H1 (cell line): ENCODE results near the gene TMEM179B. TPM values are rescaled to one million over a fixed set of nuclear protein-coding genes. Genes with fewer than 3 reads are reported as not detected.

Experiments
- CTCF ChIA-PET: fragments of 300-600 bp; sonication (Branson Sonifier 250); formaldehyde crosslinking; loops from one replicate; lab custom pipeline; 2021; ENCODE audit not compliant: partially characterized antibody; lab: Charles Lee
- POLR2A ChIA-PET: fragments of 300-600 bp; sonication (Branson Sonifier 250); formaldehyde crosslinking; loops from one replicate; lab custom pipeline; 2021; ENCODE audit warnings: inconsistent platforms; ENCODE audit not compliant: partially characterized antibody; lab: Charles Lee
- DNase-seq, 2 experiments: peaks; one replicate each; pipeline versions ENCODE4 v3.0.0 to v3.0.0-alpha.2; 2010 to 2022; ENCODE audit warnings: low spot score in 2 of 2, low read depth in 1 of 2, mixed read lengths in 1 of 2
- FAIRE-seq: peaks from 2 replicates; lab custom pipeline; 2011; peaks lifted over from hg19 to GRCh38; lab: Jason Lieb, UNC
- H2AFZ ChIP-seq: 2 replicates; pipeline ENCODE4 v1.8.1; 2012; ENCODE audit warnings: low read length, inconsistent platforms
- H2AK5ac ChIP-seq: 2 replicates; pipeline ENCODE4 v1.6.1; 2013; ENCODE audit warnings: low read depth, low read length
- H2BK120ac ChIP-seq: replicated peaks from 2 replicates; pipeline ENCODE3; 2013; ENCODE audit warnings: low read depth, low read length, inconsistent platforms
- H2BK12ac ChIP-seq: 2 replicates; pipeline ENCODE4 v1.6.1; 2013; ENCODE audit warnings: low read depth, low read length
- H2BK15ac ChIP-seq: 2 replicates; pipeline ENCODE4 v1.6.1; 2013; ENCODE audit warnings: low read length
- H2BK20ac ChIP-seq: 2 replicates; pipeline ENCODE4 v1.6.1; 2013; ENCODE audit warnings: low read length
- H2BK5ac ChIP-seq: 2 replicates; pipeline ENCODE4 v1.6.1; 2013; ENCODE audit warnings: low read depth, low read length
- H3K14ac ChIP-seq: 2 replicates; pipeline ENCODE4 v1.6.1; 2013; ENCODE audit warnings: inconsistent platforms; ENCODE audit not compliant: insufficient read length
- H3K18ac ChIP-seq: 2 replicates; pipeline ENCODE4 v1.6.1; 2013; ENCODE audit warnings: low read length; ENCODE audit errors: extremely low read depth
- H3K23ac ChIP-seq: 2 replicates; pipeline ENCODE4 v1.6.1; 2013; ENCODE audit warnings: inconsistent platforms; ENCODE audit not compliant: insufficient read length
- H3K23me2 ChIP-seq: 2 replicates; pipeline ENCODE4 v1.6.1; 2013; ENCODE audit warnings: low read depth, low read length
- H3K27ac ChIP-seq: 2 replicates; pipeline ENCODE4 v1.6.1; 2011; ENCODE audit warnings: low read depth, low read length, inconsistent platforms
- H3K27me3 ChIP-seq, 4 experiments: replicated peaks in 1 of 4; 1 replicate in 1 of 4; 2 replicates in 3 of 4; pipeline versions ENCODE4 v1.6.1 to v1.8.1; 2011 to 2013; ENCODE audit warnings: low read length in 3 of 4, mild to moderate bottlenecking in 3 of 4, inconsistent platforms in 2 of 4, mixed read lengths in 2 of 4, moderate library complexity in 1 of 4; ENCODE audit not compliant: control insufficient read depth in 3 of 4, insufficient read depth in 3 of 4; ENCODE audit errors: extremely low read depth in 1 of 4
- H3K36me3 ChIP-seq, 4 experiments: 2 replicates each; pipeline versions ENCODE4 v1.6.1 to v1.8.1; 2011 to 2013; ENCODE audit warnings: mild to moderate bottlenecking in 4 of 4, low read length in 3 of 4, moderate library complexity in 2 of 4, control low read depth in 1 of 4, inconsistent platforms in 1 of 4; ENCODE audit not compliant: insufficient read depth in 4 of 4, control insufficient read depth in 2 of 4
- H3K4ac ChIP-seq: replicated peaks from 2 replicates; pipeline ENCODE3; 2013; ENCODE audit warnings: low read length, low read depth, mixed read lengths, inconsistent platforms; ENCODE audit not compliant: insufficient read length
- H3K4me1 ChIP-seq, 4 experiments: replicated peaks in 1 of 4; 1 replicate in 1 of 4; 2 replicates in 3 of 4; pipeline versions ENCODE4 v1.6.1 to v1.8.1; 2011 to 2013; ENCODE audit warnings: low read length in 3 of 4, inconsistent platforms in 2 of 4, mixed read lengths in 1 of 4; ENCODE audit not compliant: insufficient read depth in 4 of 4, control insufficient read depth in 3 of 4
- H3K4me2 ChIP-seq, 2 experiments: 2 replicates each; pipeline versions ENCODE4 v1.6.1 to v1.8.1; 2011 to 2013; ENCODE audit warnings: low read depth in 2 of 2, low read length in 2 of 2, control low read depth in 1 of 2, inconsistent platforms in 1 of 2, mild to moderate bottlenecking in 1 of 2; ENCODE audit not compliant: insufficient read depth in 1 of 2
- H3K4me3 ChIP-seq, 4 experiments: fragments of 200-600, 300-600 bp in 1 of 4; sonication (generic), shearing (Covaris generic), sonication (Bioruptor Twin) in 1 of 4; 2 replicates each; pipeline versions ENCODE4 v1.5.1 to v1.8.1; 2011 to 2016; ENCODE audit warnings: low read length in 4 of 4, low read depth in 3 of 4, control low read depth in 2 of 4, inconsistent platforms in 2 of 4, mild to moderate bottlenecking in 2 of 4, mixed read lengths in 1 of 4, moderate library complexity in 1 of 4; ENCODE audit not compliant: insufficient read depth in 2 of 4; ENCODE audit errors: extremely low read depth in 1 of 4
- H3K56ac ChIP-seq: replicated peaks from 2 replicates; pipeline ENCODE3; 2013; ENCODE audit warnings: low read depth, mild to moderate bottlenecking, mixed read lengths, low read length, inconsistent platforms; ENCODE audit not compliant: insufficient read length
- H3K79me1 ChIP-seq: 2 replicates; pipeline ENCODE4 v1.6.1; 2013; ENCODE audit warnings: low read depth, low read length, control low read depth
- H3K79me2 ChIP-seq, 2 experiments: 2 replicates each; pipeline versions ENCODE4 v1.6.1 to v1.8.1; 2012 to 2013; ENCODE audit warnings: low read length in 2 of 2, mild to moderate bottlenecking in 2 of 2, inconsistent platforms in 1 of 2; ENCODE audit not compliant: insufficient read depth in 2 of 2, control insufficient read depth in 1 of 2
- H3K9ac ChIP-seq, 4 experiments: replicated peaks in 1 of 4; 1 replicate in 1 of 4; 2 replicates in 3 of 4; pipeline versions ENCODE4 v1.6.1 to v1.8.1; 2011 to 2013; ENCODE audit warnings: low read depth in 3 of 4, low read length in 3 of 4, control low read depth in 2 of 4, mild to moderate bottlenecking in 2 of 4, moderate library complexity in 2 of 4, inconsistent platforms in 1 of 4; ENCODE audit errors: extremely low read depth in 1 of 4
- H3K9me3 ChIP-seq, 2 experiments: 2 replicates each; pipeline versions ENCODE4 v1.6.1 to v1.8.1; 2012 to 2013; ENCODE audit warnings: mild to moderate bottlenecking in 2 of 2, moderate library complexity in 2 of 2, control low read depth in 1 of 2, inconsistent platforms in 1 of 2, low read depth in 1 of 2, low read length in 1 of 2, mixed read lengths in 1 of 2; ENCODE audit not compliant: insufficient read depth in 2 of 2
- H4K20me1 ChIP-seq, 2 experiments: replicated peaks in 1 of 2; 2 replicates each; pipeline versions ENCODE3 to v1.8.1; 2011 to 2013; ENCODE audit warnings: inconsistent platforms in 2 of 2, low read length in 2 of 2, mild to moderate bottlenecking in 1 of 2; ENCODE audit not compliant: insufficient read depth in 2 of 2, control insufficient read depth in 1 of 2
- H4K5ac ChIP-seq: 2 replicates; pipeline ENCODE4 v1.6.1; 2013; ENCODE audit warnings: low read length, low read depth, mixed read lengths, inconsistent platforms; ENCODE audit not compliant: insufficient read length
- H4K8ac ChIP-seq: 2 replicates; pipeline ENCODE4 v1.8.0; 2013; ENCODE audit warnings: mild to moderate bottlenecking, moderate library complexity, low read length, inconsistent platforms; ENCODE audit not compliant: insufficient read depth; ENCODE audit errors: extremely low read depth
- H4K91ac ChIP-seq: replicated peaks from 2 replicates; pipeline ENCODE3; 2013; ENCODE audit warnings: low read length, mixed read lengths, inconsistent platforms; ENCODE audit not compliant: insufficient read length
- TAF1 ChIP-seq: IDR thresholded peaks from 2 replicates; pipeline ENCODE4 v1.6.1; 2011; ENCODE audit warnings: mild to moderate bottlenecking, low read depth, low read length
- WGBS, 2 experiments: shearing (Covaris generic) in 1 of 2; methylation state at CpG; one replicate each; pipeline versions ENCODE4 v1.1.6 to v1.1.7; 2013 to 2015; ENCODE audit warnings: low lambda C conversion rate in 2 of 2, mixed read lengths in 2 of 2, inconsistent platforms in 1 of 2, low coverage in 1 of 2, missing lambda C conversion rate in 1 of 2; ENCODE audit not compliant: insufficient replicate concordance in 2 of 2, insufficient coverage in 1 of 2, insufficient read length in 1 of 2; ENCODE audit errors: extremely low coverage in 1 of 2, missing lambda C conversion rate in 1 of 2; 5-methylcytosine and 5-hydroxymethylcytosine counted together
- polyA plus RNA-seq, 7 experiments: library from polyadenylated mRNA; depleted of rRNA in 3 of 7; stranded (reverse) in 5 of 7; unstranded in 2 of 7; fragments of >200 nt in 5 of 7; fragments of 200-250 nt in 2 of 7; gene quantifications; 1 replicate in 5 of 7; 2 replicates in 1 of 7; 4 replicates in 1 of 7; pipeline versions ENCODE4 v1.2.1 to v1.2.3, GENCODE V29; 2011 to 2013; ENCODE audit warnings: missing spikeins in 2 of 7, mixed read lengths in 2 of 7
- total RNA-seq: library from RNA; stranded (reverse); fragmentation: NEBNext Ultra II Directional; extraction: Animal tissue kit (Norgen Biotek cat#: 25700); gene quantifications from 2 replicates; pipeline ENCODE4 v1.2.1, GENCODE V29; 2021

TMEM179B gene
- total and polyA plus RNA-seq, 2 of the 8 experiments (the other 6 are each of a cell fraction or from before 2014, with no cell fraction given) = 18.6 to 62.2 TPM

- CTCF ChIA-PET = interaction anchor here (0.7 to 1.9 kb wide), 7 partner anchors 9 to 69 kb away, joined by 3 to 9 read pairs (median 3); partner anchors contain the start of gene TMEM223
- no peak overlapping the region for H4K5ac ChIP-seq
These were observed 29.4 kb downstream of the TMEM179B start for GRCh38 chr11:62816557-62816956.

More at GRCh38 chr11:62816557-62816956, 29.4 kb downstream of the TMEM179B start:
- Histone ChIP-seq H3K56ac (no peak overlapping the region), H3K4me1 (no peaks in the 10 kb centered on the region), H3K27me3 (no peaks in the 10 kb centered on the region), H3K4ac (no peak overlapping the region), H2BK20ac (no peak overlapping the region), H2BK5ac (no peak overlapping the region), H3K18ac (no peak overlapping the region), H4K20me1 (no peaks in the 10 kb centered on the region), H3K79me1 (no peaks in the 10 kb centered on the region), H4K8ac (no peak overlapping the region), H2BK15ac (no peak overlapping the region), H2BK120ac (no peak overlapping the region), H3K14ac (no peak overlapping the region), H3K27ac (no peak overlapping the region), H3K9ac (no peak overlapping the region), H3K23ac (no peak overlapping the region), H3K79me2 (no peaks in the 10 kb centered on the region; a peak in 1 of 4 replicates), H3K9me3 (no peaks in the 10 kb centered on the region), H3K4me3 (no peak overlapping the region), H2BK12ac (no peak overlapping the region), H4K91ac (no peak overlapping the region), H3K4me2 (no peak overlapping the region), H2AK5ac (no peak overlapping the region), H3K23me2 (no peaks in the 10 kb centered on the region), H3K36me3 (peaks cover 3 to 18% (median 4%) of the 10 kb centered on the region in 4 experiments; a peak in 4 of 8 replicates), H2AFZ (no peak overlapping the region)
- 97% methylated on average over 8 of the region's 8 CpGs; no CpG with 5 or more reads in 1 of the 2 experiments for WGBS, 2 experiments
- DNase-seq (no peak), FAIRE-seq (no peak)
- TF ChIP-seq TAF1 = no peak
- POLR2A ChIA-PET = interaction anchor here (0.7 to 6.8 kb wide), 14 partner anchors 10 to 75 kb away, joined by 3 to 57 read pairs (median 6); partner anchors contain the start of genes NXF1, STX5, TEX54 and WDR74
